Measurements from ENCODE around the gene SOCS6. TPM values are rescaled to one million over a fixed set of nuclear protein-coding genes. Genes with fewer than 3 reads are reported as not detected.

SOCS6 gene
- total RNA-seq, 1 experiment from 2014 or later = 53.4 TPM

DNA sequence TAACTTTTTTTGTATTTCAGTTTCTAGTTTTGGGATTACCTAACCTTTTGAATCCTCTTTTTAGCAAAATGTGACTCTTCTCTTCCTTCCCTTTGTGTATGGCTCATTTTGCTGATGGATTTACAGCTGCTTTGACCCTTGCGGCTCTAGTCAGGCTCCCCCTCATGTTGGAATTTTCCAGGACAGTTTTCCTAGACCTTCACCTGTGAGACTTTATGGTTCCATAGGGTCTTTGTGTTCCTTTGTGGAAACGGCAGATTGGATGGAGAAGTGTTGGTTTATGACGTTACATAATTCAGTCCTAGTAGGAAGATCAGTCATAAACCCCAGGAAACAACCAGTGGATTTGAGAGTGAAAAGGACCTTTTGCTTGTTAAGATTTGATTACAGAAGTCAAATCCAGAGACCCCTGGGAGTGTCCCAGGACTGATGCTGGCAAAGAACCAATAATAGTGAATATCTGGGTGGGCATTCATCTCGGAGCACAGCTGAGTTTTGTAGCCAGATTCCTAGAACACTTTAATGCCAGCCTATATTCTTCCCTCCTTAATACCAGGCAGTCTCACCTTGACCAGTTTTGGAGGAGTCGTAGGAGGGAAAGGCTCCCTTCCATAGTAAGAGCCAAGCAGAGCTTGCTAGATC, 42.7 kb downstream of the SOCS6 start:
- no peak overlapping the region for H3K4me2 ChIP-seq (ENCODE audit: low read length)
- no peak overlapping the region for H3K9ac ChIP-seq (ENCODE audit: low read length)
- TF ChIP-seq FOSL1 (IDR thresholded peaks at IDR 0.05; ENCODE audit: low read depth) (no peak), JUND (IDR thresholded peaks at IDR 0.05) (no peak), ELF1 (IDR thresholded peaks at IDR 0.05; ENCODE audit: borderline replicate concordance, low read depth) (no peak), SIN3A (IDR thresholded peaks at IDR 0.05; ENCODE audit: low read depth) (no peak), EZH2phosphoT487 (IDR thresholded peaks at IDR 0.05; ENCODE audit: borderline replicate concordance) (no peak), YY1 (IDR thresholded peaks at IDR 0.05; ENCODE audit: extremely low read depth, insufficient replicate concordance, low read depth, low read length) (no peak), CBX3 (IDR thresholded peaks at IDR 0.05; ENCODE audit: low read depth) (no peak), TCF7L2 (IDR thresholded peaks at IDR 0.05; ENCODE audit: borderline replicate concordance, extremely low read depth, insufficient read depth, insufficient read length) (no peak), EGR1 (IDR thresholded peaks at IDR 0.05; ENCODE audit: low read depth) (no peak), ZNF274 (IDR thresholded peaks at IDR 0.05; ENCODE audit: low read depth, low read length) (no peak), EZH2 (IDR thresholded peaks at IDR 0.05) (no peak), SP1 (IDR thresholded peaks at IDR 0.05; ENCODE audit: low read depth) (no peak)
- TF ChIP-seq, protein P1, sequence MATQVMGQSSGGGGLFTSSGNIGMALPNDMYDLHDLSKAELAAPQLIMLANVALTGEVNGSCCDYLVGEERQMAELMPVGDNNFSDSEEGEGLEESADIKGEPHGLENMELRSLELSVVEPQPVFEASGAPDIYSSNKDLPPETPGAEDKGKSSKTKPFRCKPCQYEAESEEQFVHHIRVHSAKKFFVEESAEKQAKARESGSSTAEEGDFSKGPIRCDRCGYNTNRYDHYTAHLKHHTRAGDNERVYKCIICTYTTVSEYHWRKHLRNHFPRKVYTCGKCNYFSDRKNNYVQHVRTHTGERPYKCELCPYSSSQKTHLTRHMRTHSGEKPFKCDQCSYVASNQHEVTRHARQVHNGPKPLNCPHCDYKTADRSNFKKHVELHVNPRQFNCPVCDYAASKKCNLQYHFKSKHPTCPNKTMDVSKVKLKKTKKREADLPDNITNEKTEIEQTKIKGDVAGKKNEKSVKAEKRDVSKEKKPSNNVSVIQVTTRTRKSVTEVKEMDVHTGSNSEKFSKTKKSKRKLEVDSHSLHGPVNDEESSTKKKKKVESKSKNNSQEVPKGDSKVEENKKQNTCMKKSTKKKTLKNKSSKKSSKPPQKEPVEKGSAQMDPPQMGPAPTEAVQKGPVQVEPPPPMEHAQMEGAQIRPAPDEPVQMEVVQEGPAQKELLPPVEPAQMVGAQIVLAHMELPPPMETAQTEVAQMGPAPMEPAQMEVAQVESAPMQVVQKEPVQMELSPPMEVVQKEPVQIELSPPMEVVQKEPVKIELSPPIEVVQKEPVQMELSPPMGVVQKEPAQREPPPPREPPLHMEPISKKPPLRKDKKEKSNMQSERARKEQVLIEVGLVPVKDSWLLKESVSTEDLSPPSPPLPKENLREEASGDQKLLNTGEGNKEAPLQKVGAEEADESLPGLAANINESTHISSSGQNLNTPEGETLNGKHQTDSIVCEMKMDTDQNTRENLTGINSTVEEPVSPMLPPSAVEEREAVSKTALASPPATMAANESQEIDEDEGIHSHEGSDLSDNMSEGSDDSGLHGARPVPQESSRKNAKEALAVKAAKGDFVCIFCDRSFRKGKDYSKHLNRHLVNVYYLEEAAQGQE (IDR thresholded peaks at IDR 0.05; ENCODE audit: low read depth) = no peak
- DNase-seq (ENCODE audit: low read depth, low spot score) (no peak), ATAC-seq (0 out of 2 replicates have a peak, but pooled peaks have one; percentile 24)
- H3K4me3 ChIP-seq (replicated peaks in 1 of 2; ENCODE audit: low read depth in 1 of 2, low read length in 2 of 2) = no peak overlapping the region
- intact Hi-C loops (cut with micrococcal nuclease) = no loop called here
- H3K79me2 ChIP-seq (ENCODE audit: insufficient read depth, low read length) = peaks cover 69% of the 10 kb centered on the region
- no peaks in the 10 kb centered on the region for H3K27me3 ChIP-seq (ENCODE audit: insufficient read depth, low read length)
- H3K36me3 ChIP-seq (ENCODE audit: control insufficient read depth in 1 of 2, insufficient read depth in 2 of 2, low read length in 2 of 2) = peaks cover 2 to 41% of the 10 kb centered on the region in 2 experiments; a peak in 2 of 4 replicates
- no peak overlapping the region for H3K27ac ChIP-seq (ENCODE audit: low read depth, low read length)
- H3K9me3 ChIP-seq (ENCODE audit: control insufficient read depth in 1 of 2, insufficient read depth in 1 of 2, low read depth in 1 of 2, low read length in 2 of 2) = peaks cover 0 to 20% of the 10 kb centered on the region in 2 experiments; a peak in 2 of 4 replicates
- no peaks in the 10 kb centered on the region for H4K20me1 ChIP-seq (ENCODE audit: insufficient read depth)
- H3K4me1 ChIP-seq (ENCODE audit: control insufficient read depth in 1 of 2, insufficient read depth in 2 of 2, low read length in 2 of 2) = peaks cover 17 to 41% of the 10 kb centered on the region in 2 experiments
- no peak overlapping the region for H2AFZ ChIP-seq (ENCODE audit: low read depth, low read length, poor library complexity, severe bottlenecking)
- RAD21 ChIA-PET (ENCODE audit: low non-redundant PET in 1 of 2, low total read pairs in 2 of 2, uncharacterized antibody in 2 of 2, unreplicated experiment in 2 of 2) = no interaction called here
- no peaks in the 10 kb centered on the region for H3K9me2 ChIP-seq (ENCODE audit: insufficient read depth)
- CTCF ChIA-PET = no interaction called here
- BruUV-seq (replicated peaks) = no TSS peak
- POLR2A ChIA-PET = no interaction called here

Data from HCT116 (cell line).